ENCODE data around the gene PDZD2. TPM values are rescaled to one million over a fixed set of nuclear protein-coding genes. Genes with fewer than 3 reads are reported as not detected.

The PDZD2 gene
- total RNA-seq, 1 experiment from 2014 or later = not detected

DNA sequence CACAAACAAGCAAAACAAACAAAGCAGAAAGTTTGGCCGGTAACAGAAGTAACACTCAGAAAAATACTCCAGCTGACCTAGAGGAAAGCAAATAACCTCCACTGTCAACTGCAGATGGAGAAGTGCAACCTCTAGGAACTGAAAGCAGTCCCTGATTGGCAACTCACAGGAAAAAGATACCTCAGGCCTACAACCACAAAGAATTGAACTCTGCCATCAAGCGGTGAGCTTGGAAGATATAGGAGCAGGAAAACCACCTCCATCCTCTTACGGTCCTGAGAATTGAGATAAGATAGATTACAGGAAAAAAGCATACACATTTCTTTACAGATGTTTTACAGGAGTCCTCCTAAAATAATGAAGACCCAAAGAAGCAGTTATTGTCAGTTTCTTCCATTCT lies 184.5 kb downstream of the PDZD2 start:
- peak; percentile 9 for DNase-seq (ENCODE audit: low spot score)

DNA sequence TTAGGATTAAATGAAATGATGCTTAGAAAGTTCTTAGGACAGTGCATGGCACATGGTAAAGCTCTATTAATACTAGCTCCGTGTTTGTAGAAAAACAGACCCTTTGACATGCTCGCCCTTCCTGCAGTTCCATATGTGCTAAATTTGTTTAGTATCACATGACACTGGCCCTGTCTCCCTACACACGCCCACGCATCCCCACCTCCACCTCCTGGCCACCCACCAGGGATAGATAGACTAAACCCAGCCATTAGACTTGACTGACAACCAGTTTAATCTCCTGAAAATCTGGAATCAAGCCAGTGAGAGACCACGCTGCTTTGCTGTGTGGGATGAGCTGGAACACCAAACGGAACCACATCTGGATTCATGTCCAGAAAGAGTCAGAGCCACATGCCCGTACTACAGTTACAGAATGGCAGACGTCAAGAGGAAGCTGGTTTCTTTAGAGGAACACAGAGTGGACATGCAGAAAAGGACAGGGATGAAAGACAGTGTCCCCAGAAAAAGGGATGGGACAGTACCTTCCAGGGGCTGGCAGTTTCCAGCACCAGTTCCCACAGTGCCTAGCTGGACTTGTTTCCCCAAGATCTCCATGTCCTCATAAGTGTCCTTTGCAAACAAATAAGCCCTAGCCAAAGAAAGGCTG lies 186.1 kb downstream of the PDZD2 start:
- DNase-seq (ENCODE audit: low spot score) = no peak

DNA sequence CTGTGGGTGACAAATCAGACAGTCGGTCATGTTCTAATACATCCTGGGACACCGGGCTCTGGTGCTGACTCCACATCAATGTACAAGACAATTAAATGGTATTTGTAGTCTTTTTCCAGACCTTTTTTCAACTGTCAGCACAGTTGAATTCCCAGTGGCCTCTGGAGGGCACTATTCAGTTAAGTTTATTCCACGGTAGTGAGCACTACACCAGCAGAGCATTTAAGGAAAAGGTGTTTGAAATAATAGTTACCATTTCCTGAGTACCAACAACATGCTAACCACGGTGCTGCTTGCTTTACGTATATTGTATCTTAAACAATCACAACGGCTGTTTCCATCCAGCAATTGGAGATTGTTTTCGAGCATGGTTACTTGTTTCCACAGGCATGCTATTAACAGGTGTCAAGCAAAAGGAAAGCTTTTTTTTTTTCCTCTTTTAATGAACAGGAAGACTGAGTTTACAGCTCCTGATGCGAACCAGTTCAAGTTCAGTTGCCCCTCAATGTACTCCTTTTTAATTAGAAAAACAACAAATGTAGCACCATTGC lies 186.7 kb downstream of the PDZD2 start:
- DNase-seq (ENCODE audit: low spot score) = peak; percentile 78

DNA sequence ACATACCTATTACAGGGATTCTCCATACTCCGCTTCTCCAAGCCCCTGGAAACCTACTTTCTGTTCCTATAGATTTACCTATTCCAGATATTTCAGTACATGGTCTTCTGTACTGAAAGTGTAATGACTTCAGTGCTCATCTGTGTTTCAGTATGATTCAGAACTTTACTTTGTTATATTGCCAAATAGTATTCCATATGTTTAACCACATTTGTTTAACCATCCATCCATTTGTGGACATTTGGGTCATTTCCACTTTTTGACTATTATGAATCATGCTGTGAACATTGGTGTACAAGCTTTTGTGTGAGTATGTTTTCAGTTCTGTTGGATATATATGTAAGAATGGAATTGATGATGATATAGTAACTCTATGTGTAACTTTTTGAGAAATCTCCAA lies 188.9 kb downstream of the PDZD2 start:
- no peak for DNase-seq (ENCODE audit: low spot score)

DNA sequence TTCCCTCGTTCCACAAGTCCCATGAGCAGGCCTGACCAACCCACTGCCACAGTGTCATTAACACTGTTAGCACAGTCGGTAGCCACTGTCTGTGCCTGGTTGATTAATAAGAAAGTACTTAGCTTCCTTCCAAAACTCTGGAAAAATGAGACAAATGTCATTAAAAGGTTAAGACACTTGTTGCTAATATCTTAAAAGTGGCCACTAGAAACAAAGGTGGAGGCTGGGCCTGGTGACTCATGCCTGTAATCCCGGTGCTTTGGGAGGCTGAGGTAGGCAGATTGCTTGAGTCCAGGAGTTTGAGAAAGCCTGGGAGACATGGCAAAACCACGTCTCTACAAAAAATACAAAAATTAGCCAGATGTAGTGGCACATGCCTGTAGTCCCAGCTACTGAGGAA lies 194.0 kb downstream of the PDZD2 start:
- DNase-seq (ENCODE audit: low spot score) = no peak

DNA sequence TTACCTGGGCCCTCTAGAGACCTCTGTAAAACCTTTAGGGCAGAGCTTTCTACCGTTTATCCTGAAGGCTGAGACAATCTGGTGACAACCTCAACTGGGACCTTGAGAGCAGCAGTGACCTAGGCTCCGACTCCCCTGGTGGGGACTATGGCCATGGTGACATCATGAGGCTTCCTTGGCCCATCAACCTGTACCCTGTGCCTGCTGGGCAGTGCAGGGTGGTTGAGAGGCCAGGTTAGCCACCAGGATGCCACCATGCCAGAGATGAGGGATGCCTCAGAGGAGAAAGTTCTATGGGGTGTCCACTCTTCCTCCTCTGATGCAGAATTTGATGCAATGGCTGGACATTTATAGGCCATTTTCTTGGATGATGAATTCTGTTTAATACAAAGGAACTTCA lies 194.8 kb downstream of the PDZD2 start:
- no peak for DNase-seq (ENCODE audit: low spot score)

DNA sequence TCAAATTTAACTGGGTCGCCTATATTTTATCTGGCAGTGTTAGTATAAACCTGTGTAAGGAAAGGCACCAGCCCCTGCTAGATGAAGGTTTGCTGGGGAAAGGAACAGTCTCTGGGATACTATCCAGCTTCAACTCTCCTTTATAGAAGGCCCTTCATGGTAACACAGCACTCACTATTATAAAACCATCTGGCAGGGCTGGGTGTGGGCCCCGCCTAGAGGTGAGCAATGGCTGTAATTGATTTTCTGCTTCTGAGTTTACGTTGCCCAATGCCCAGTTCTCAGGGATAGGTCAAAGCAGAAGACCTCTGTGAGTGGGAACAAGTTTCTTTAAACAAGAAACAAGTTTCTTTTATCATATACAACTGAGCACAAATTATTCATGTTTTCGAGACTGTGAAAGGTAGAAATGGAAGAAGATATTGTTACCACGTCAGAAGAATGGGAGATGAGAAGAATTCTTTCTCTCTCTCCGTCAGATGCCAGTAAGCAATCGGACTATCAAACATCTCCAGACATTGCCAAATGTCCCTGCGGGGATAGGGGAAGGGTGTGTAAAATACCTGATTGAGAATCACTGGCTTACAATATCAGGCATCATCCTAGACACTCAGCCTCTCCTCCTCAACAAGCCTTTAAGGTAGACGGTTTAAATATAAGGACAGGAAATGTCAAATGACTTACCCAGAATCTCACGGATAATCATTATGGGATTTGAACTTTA lies 205.9 kb downstream of the PDZD2 start:
- peak; percentile 18 for DNase-seq (ENCODE audit: low spot score)

DNA sequence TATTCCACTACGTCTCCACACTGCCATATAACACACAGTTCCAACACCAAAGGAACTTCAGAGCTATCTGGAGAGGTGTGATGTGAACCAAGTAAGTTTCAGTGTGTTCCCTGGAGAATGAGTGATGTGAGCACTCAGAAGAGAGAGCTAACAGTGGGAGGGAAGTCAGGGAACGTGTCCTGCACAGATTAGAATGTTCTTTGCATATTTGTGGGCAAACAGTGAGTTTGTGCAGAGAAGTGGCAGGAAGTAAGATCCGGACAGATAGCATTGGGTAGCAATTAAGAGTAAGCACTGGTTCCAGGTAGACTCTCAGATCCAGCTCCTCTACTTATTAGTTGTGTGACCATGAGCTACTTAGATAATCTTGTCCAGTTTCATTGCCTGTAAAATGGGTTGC lies 206.4 kb downstream of the PDZD2 start:
- DNase-seq (ENCODE audit: low spot score) = no peak

DNA sequence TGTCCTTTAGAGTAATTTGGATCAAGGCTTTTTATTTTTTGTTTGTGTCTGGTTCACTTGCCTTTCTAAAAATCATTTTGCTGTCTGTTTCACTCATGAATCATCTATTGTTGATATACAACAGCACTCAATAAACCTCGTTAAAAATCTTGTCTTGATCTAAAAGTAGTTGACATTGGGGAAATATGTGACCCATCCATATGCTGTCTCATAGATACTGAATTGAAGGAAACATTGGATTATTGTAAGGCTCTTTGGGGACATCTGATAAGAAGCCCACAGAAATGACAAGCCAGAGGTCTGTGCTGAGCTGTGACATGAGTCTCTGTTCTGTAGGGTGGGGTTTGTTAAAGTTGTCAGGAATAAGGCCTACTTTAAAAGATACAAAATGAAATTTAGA lies 208.0 kb downstream of the PDZD2 start:
- no peak for DNase-seq (ENCODE audit: low spot score)

DNA sequence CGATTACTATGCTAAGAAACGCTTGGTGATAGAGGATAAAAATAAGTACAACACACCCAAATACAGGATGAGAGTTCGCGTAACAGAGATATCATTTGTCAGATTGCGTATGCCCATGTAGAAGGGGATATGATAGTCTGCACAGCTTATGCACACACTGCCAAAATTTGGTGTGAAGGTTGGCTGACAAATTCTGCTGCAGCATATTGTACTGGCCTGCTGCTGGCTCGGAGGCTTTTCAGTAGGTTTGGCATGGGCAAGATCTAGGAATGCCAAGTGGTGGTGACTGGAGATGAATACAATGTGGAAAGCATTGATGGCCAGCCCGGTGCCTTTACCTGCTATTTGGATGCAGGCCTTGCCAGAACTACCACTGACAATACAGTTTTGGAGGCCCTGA lies 208.4 kb downstream of the PDZD2 start:
- no peak for DNase-seq (ENCODE audit: low spot score)

DNA sequence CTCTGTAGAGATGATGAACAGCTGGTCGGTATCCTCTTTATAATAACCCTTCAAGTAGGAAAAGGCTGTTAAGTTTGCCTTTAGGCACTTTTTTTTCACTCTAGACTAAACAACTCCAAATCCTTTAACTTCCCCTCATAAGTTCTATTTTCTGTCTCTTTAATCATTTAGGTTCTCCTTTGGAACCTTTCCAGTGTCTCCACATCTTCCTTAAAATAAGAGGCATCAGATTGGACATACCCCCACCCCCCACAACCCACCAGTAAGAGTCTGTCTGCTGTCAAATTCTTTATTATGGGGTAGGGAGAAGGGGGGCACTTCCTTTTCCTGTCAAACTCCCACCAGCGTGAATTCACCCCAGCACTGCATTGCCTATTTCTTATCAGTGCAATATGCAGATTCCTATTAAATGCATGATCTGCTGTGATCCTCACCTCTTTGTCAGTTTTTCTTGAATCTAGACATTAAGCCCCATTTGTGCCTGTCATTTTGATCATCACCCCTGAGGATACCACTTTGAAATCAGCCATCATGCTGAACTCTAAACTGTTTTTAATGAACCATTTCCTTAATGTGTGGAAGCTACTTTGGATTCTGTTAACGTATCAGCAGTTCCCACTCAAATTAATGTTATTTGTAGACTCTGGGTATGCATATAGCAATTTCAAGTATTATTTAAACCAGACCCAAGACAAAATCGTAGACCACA lies 212.2 kb downstream of the PDZD2 start:
- DNase-seq (ENCODE audit: low spot score) = no peak

DNA sequence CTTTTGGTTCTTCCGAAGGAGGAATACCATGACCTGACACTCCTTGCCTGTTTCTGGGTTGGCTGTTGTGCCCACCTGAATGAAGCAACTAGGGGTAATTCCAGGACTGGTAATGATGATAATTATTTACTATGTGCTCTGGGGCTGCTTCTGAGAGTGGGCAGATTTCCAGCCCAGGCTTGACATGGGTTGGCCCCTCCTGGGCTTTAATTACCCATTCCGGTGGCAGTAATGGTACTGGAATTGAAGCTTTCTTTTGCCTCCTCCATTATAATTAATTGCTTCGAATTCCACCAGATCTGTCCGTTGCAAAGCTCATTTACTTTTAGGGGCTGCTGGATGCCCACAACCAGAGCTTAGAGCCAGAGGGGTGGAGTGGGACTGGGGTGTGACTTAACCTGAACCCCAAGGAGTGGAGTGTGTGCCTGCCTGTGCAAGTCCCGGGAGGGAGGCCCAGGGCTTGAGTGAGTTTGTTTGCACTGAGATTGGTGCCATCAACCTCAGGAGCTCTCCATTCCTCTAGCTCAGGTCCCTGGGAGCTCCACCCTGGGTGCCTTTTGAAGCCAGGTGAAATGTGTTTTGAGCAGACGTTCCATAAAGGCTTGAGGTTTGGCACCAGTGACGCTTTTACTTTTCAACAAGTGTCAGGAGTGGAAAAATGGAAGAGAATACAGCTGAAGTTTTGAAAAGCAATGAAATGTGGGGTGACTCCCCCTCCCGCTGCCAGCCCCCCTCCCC lies 214.6 kb downstream of the PDZD2 start:
- no peak for DNase-seq (ENCODE audit: low spot score)

DNA sequence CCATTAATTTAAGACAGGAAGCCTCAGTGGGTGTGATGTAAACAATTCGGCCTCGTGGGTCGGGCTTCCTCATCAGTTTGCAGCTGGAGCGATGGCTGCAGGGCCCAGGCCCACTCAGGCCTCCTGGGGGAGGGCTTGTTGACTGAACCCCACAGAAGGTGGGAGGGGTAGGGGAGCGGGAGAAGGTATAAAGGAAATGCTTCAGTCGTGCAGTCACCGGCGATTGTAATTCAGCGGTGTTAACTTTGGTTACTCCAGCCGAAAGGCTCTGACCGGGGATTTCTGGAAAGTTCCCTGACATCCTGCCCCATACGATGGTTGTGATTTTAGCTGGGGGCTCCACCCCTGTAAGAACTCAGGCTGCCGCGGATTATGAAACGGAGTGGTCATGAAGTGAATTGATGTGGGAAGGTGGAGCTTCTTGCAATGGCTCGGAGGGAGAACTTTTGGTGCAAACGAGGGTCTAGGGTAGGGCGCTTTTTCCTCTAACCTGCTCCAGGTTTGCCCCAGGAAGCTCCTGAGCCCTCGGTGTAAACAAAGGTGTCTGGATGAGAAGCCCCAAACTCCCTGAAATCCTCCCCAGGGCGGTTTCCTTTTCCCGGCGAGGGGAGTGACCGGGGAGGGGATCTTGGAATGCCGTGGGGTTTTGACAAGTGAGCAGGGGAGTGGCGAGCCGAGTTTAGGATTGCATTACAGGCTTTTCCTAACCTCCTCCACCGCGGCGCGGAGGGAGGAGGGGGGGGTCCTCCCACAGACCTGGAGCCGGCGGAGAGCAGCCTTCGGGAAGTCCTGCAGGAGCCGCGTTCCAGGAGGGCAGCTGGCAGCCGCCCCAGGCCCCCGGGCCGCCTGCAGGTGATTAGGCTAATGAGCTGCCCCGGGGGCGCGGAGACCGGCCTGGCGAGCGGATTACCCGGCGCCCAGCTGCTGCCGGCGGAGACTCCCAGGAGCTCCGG lies 215.5 kb downstream of the PDZD2 start:
- no peak for DNase-seq (ENCODE audit: low spot score)

DNA sequence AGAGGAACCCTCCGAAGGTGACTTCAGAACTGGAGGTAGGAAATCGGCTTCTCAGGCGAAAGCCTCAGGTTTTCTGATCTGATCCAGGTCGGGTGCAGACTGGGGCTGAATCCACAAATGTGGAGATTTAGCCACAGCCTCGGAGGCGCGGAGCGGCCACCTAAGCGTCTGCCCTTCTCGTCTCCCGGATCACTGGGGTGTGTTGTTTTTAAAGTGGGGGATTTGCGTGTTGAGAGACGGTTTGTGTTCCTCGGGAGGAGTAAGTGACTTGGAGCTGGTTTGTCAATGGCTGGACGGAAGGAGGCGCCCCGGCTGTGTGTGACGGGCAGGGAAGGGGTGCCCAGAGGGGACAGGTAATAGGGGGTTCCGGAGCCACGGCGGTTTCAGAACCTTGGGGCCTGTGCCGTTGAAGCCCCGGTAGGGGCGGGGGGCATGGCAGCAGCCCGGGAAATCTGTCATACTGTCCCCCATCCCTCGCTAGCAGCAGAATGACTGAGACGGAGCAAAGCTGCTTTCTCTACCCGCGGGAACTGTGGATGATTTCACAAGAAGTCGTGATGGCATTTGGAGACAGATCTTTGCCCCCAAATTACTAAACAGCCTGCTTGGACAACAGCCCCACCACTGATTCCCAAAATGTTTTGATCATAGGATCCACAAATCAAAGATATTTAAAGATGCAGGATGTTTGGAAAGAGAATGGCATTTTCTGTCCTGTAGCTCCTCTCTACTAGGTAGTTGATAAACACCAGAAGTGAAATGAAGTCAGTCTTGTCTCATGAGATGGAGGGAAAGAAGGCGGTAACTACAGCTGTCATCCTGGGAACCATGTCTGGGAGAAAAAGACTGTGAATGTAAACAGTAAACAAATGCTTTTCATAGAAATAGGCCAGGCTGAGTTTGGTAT lies 216.5 kb downstream of the PDZD2 start:
- DNase-seq (ENCODE audit: low spot score) = no peak

DNA sequence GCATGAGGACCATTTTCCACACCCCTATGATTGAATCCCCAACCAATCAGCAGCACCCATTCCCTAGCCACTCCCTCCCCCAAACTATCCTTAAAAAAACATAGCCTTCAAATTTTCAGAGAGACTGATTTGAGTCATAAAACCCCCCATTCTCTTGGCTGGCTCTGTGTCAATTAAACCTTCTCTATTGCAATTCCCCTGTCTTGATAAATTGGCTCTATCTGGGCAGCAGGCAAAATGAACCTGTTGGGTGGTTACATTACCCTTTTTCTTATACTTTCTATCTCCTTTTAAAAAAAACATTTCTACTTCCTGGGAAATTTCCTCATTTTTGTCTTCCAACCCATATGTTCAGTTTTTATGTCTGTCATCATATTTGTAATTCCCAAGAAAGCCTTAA lies 220.2 kb downstream of the PDZD2 start:
- DNase-seq (ENCODE audit: low spot score) = no peak

DNA sequence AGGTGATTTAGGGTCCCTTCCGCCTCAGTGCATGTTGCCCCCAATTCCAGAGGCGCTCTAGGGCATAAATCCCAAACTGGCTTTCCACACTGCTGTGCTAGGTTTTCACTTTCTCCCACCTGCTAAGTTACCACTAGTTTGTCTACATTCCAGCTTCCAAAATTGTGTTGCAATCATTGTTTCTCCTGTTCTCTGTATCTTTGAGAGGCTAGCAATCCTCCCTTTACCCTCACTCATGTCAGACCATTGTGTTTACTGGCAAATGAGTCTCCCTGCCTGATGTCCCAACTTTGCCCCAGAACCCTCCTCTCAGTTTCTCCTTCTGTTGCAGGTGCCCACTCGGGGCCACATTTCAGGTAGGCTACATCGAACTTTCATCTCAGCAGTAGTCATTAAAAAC lies 221.3 kb downstream of the PDZD2 start:
- DNase-seq (ENCODE audit: low spot score) = no peak

DNA sequence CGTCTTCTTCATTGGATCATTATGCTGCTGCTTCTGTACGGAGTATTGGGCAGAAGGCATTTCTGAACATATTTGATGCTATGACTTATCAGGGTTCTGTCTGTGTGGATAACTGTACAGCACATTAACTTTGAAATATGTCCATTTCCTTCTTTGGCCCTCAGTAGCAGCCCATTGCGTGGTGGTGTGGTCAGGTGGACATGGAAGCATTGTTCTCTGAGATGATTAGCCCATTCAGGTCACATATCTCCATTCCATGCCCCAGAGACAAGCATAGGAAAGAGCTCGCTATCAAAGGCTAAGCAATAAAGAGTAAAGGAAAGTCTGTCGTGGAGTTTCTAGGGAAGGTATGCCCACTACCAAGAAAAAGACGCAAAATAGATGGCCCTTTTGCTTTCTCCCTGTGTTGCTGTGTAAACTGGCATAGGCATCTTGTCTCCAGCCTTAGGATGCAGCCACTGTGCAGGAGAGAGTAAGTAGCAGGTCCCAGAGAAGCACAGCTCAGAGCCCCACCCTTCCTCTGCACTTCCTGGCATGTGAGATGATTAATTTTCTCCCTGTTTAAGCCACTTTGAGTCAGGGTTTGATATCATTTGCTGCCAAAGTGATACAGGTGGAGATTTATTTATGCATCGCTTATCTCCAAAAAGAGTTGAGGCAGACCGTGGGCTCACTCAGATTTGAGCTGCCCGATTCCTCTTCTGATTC lies 221.9 kb downstream of the PDZD2 start:
- DNase-seq (ENCODE audit: low spot score) = no peak

DNA sequence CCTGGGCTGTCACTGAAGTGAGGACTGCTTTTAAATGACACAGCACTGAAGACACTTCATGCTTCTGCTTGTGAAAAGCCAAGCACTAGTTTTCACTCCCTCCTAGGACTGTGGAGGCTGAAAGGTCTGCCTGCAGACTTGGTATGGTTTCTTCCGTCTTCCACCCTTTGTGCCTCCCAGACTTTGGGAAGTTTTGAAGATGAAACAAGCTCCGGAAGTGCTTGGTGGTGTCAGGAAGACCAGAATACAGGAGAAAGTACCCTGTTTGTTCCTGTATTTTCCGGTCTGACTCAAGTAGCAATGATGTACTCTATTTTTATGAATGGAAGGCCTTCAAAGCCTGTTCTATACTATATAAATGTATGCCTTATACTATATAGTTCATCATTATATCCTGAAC lies 222.7 kb downstream of the PDZD2 start:
- no peak for DNase-seq (ENCODE audit: low spot score)

DNA sequence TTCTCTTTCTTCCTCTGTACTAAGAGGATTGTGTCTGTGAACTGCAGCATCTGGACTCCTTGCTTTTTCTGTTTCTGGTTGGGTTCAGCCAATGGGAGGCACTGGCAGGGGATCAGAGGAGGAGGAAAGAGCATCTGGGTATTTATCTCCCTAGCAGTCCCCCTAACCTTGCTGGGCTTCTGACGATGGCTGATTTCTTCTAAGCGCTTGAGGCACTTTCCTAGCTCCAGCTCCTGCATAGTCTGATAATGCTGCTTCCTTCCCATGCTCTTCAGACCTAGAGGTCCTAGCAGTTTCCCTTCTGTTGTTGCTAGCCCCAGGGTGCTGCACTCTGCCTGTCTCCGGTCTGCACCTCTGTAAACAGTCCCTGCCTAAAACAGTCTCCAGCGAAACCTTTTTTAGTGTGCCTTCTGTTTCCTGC lies 225.1 kb downstream of the PDZD2 start:
- DNase-seq (ENCODE audit: low spot score) = no peak
